HepG2 (cell line): Measurements from ENCODE around the gene LMX1B. TPM values are rescaled to one million over a fixed set of nuclear protein-coding genes. Genes with fewer than 3 reads are reported as not detected.

Source experiments
- ATAC-seq: fragments of 200-7000 bp; cut with Tn5 transposase; 3 replicates; pipeline ENCODE4 v1.9.1; 2020; ENCODE audit warnings: mild to moderate bottlenecking, moderate library complexity
- BruUV-seq: library from RNA; stranded (reverse); fragments of 400-500 nt; replicated peaks from 2 replicates; lab custom pipeline; 2021; lab: Mats Ljungman, UMichigan
- CTCF ChIA-PET: fragments of 300-600 bp; formaldehyde crosslinking; extraction: SDS; loops from one replicate; lab custom pipeline; 2021; ENCODE audit warnings: low total read pairs, inconsistent platforms, low intra/inter-chr PET ratio; lab: Yijun Ruan, JAX
- POLR2A ChIA-PET: fragments of 350-600 bp; sonication (Branson Sonifier 250); formaldehyde crosslinking; loops from one replicate; lab custom pipeline; 2020; ENCODE audit warnings: antibody characterized with exemption, inconsistent platforms; lab: Yijun Ruan, JAX
- DNase-seq: peaks from one replicate; pipeline ENCODE4 v3.0.0-alpha.2; 2015; ENCODE audit warnings: low spot score
- FAIRE-seq: peaks from 3 replicates; lab custom pipeline; 2011; peaks lifted over from hg19 to GRCh38; lab: Jason Lieb, UNC
- H2AFZ ChIP-seq: one replicate; pipeline ENCODE4 v1.6.1; 2011; ENCODE audit warnings: low read length, inconsistent platforms
- H3K27ac ChIP-seq: fragments of 300-600 bp; 3 replicates; pipeline ENCODE4 v1.8.0; 2011; ENCODE audit warnings: mixed run types, mild to moderate bottlenecking, mixed read lengths, low read length, inconsistent platforms; ENCODE audit not compliant: insufficient read depth; ENCODE audit errors: extremely low read length
- H3K27me3 ChIP-seq, 2 experiments: fragments of 200-600 bp in 1 of 2; 2 replicates in 1 of 2; 3 replicates in 1 of 2; pipeline versions ENCODE4 v1.6.0 to v1.8.0; 2011; ENCODE audit warnings: low read length in 2 of 2, mild to moderate bottlenecking in 2 of 2, moderate library complexity in 2 of 2, inconsistent platforms in 1 of 2; ENCODE audit not compliant: insufficient read depth in 2 of 2, control insufficient read depth in 1 of 2
- H3K36me3 ChIP-seq, 2 experiments: fragments of 200-600 bp in 1 of 2; replicated peaks in 1 of 2; 2 replicates in 1 of 2; 3 replicates in 1 of 2; pipeline versions ENCODE4 v1.5.1 to v1.8.0; 2011; ENCODE audit warnings: low read length in 2 of 2, inconsistent platforms in 1 of 2; ENCODE audit not compliant: insufficient read depth in 2 of 2, control insufficient read depth in 1 of 2
- H3K4me1 ChIP-seq: 2 replicates; pipeline ENCODE4 v1.5.1; 2012; ENCODE audit warnings: low read length, inconsistent platforms; ENCODE audit not compliant: insufficient read depth
- H3K4me2 ChIP-seq: 2 replicates; pipeline ENCODE4 v1.6.0; 2011; ENCODE audit warnings: low read depth, low read length, inconsistent platforms
- H3K4me3 ChIP-seq, 3 experiments: fragments of 200-600 bp in 1 of 3; sonication (generic), shearing (Covaris generic) in 1 of 3; replicated peaks in 1 of 3; 2 replicates each; pipeline ENCODE4 v1.5.1; 2011 to 2016; ENCODE audit warnings: low read length in 3 of 3, inconsistent platforms in 2 of 3, low read depth in 2 of 3, mild to moderate bottlenecking in 2 of 3, control low read depth in 1 of 3, mixed read lengths in 1 of 3; ENCODE audit not compliant: insufficient read depth in 1 of 3
- H3K79me2 ChIP-seq: one replicate; pipeline ENCODE4 v1.6.1; 2011; ENCODE audit warnings: low read length, inconsistent platforms; ENCODE audit not compliant: insufficient read depth
- H3K9ac ChIP-seq: 2 replicates; pipeline ENCODE4 v1.6.0; 2011; ENCODE audit warnings: mild to moderate bottlenecking, low read depth, low read length, inconsistent platforms; ENCODE audit not compliant: insufficient read depth
- H3K9me3 ChIP-seq: 2 replicates; pipeline ENCODE4 v1.5.1; 2012; ENCODE audit warnings: mild to moderate bottlenecking, low read length
- H4K20me1 ChIP-seq: 2 replicates; pipeline ENCODE4 v1.6.0; 2011; ENCODE audit warnings: inconsistent platforms, mild to moderate bottlenecking, low read length, moderate library complexity; ENCODE audit not compliant: insufficient read depth
- ATF3 ChIP-seq: sonication (generic); formaldehyde crosslinking; IDR thresholded peaks from 2 replicates; pipeline ENCODE4 v1.4.0; 2020; ENCODE audit warnings: missing genetic modification reagents
- HNRNPLL ChIP-seq: fragments of 200-400 bp; formaldehyde crosslinking; IDR thresholded peaks from 2 replicates; pipeline ENCODE4 v1.6.1; 2017; ENCODE audit warnings: mild to moderate bottlenecking, low read depth, low read length; ENCODE audit not compliant: poor library complexity, severe bottlenecking
- PAF1 ChIP-seq: IDR thresholded peaks from 2 replicates; pipeline ENCODE4 v1.6.1; 2016; ENCODE audit warnings: missing genetic modification reagents, missing compliant biosample characterization
- WGBS: methylation state at CpG from one replicate; pipeline ENCODE4 v1.1.6; 2017; ENCODE audit warnings: low lambda C conversion rate; 5-methylcytosine and 5-hydroxymethylcytosine counted together
- in situ Hi-C: cut with HindIII; loops from 2 replicates; pipeline ENCODE4 v1.10.0; 2017; ENCODE audit warnings: low pct_unique_long_range_greater_than_20kb; ENCODE audit not compliant: extremely low pct_ligation_motif_present
- intact Hi-C: fragments of 100-400 bp; cut with micrococcal nuclease; formaldehyde crosslinking; loops from one replicate; pipeline ENCODE4 v1.10.0; 2022; ENCODE audit not compliant: unreplicated experiment
- polyA plus RNA-seq, 8 experiments: library from polyadenylated mRNA; depleted of rRNA in 3 of 8; stranded (reverse) in 7 of 8; unstranded in 1 of 8; fragments of >200 nt; fragmentation: Illumina TruSeq in 4 of 8; extraction: Trizol in 4 of 8; gene quantifications; 2 replicates each; pipeline versions ENCODE4 v1.2.1 to v1.2.3, GENCODE V29; 2011 to 2016; ENCODE audit warnings: low read depth in 4 of 8, missing spikeins in 1 of 8, mixed read lengths in 1 of 8; ENCODE audit not compliant: insufficient read depth in 1 of 8
- total RNA-seq, 5 experiments: library from RNA; depleted of rRNA; stranded (reverse); fragments of >200 nt; fragmentation: Illumina TruSeq; extraction: Trizol; gene quantifications; 2 replicates each; pipeline ENCODE4 v1.2.3, GENCODE V29; 2016; ENCODE audit warnings: low read depth in 1 of 5

Gene LMX1B
- total and polyA plus RNA-seq, 2 of the 13 experiments (the other 11 are each of a cell fraction or from before 2014, with no cell fraction given): not detected

DNA sequence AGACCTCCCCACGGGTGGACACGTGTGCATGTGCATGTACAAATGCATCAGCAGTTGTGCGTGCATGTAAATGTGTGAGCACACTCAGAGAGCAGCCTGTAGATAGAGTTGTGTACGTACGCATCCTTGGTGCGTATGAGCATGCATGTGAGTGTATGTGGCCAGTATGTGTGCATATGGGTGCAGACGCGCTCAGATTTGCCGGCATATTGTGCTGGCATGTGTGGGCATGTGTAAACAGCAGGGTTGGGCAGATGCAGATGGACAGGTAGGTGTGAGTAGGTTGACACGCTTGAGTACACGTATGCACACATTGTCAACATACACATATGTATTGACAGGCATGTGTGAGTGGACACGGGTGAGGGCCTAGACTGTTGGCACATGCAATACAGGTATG, 56.5 kb downstream of the LMX1B start:
- ATAC-seq: no peak
- Histone ChIP-seq H3K36me3 (no peaks in the 10 kb centered on the region), H2AFZ (no peak overlapping the region), H4K20me1 (no peaks in the 10 kb centered on the region), H3K27ac (no peak overlapping the region), H3K27me3 (peaks cover 14 to 85% of the 10 kb centered on the region in 2 experiments), H3K9ac (no peak overlapping the region), H3K4me2 (no peak overlapping the region), H3K4me1 (no peaks in the 10 kb centered on the region), H3K79me2 (no peaks in the 10 kb centered on the region), H3K9me3 (no peaks in the 10 kb centered on the region), H3K4me3 (no peak overlapping the region)
- in situ Hi-C loops: no loop called here
- ChIA-PET POLR2A (no interaction called here), CTCF (no interaction called here)
- DNase-seq: no peak
- WGBS: 54% methylated on average over 12 of the region's 12 CpGs
- no peak for TF ChIP-seq ATF3
- BruUV-seq: no TSS peak
- no peak for FAIRE-seq
- intact Hi-C loops: no loop called here

DNA sequence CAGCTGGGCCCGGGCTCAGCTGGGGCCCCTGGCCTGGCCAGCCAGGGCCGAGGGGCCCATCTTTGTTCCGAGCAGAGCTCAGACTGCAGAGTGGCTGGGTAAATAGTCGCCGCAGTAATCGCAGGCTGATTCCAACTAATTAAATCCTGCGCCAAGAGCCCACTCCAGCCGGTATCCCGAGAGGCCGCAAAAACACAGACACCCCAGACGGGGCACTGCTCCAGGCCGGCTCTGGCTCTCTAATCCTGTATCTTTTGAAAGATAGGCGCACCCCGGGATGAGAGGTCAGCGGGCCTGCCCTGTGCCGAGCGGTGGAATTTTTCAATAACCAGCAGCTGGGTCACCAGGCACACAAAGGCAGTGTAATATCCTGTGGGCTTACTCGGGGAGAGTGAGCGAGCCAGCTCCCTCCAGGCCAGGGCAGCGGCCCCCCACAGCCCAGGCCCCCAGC, 57.7 kb downstream of the LMX1B start:
- CTCF ChIA-PET: no interaction called here
- Histone ChIP-seq H3K36me3 (no peaks in the 10 kb centered on the region), H3K9ac (no peak overlapping the region), H3K4me1 (no peaks in the 10 kb centered on the region), H3K27ac (no peak overlapping the region), H3K9me3 (no peaks in the 10 kb centered on the region), H2AFZ (no peak overlapping the region), H3K4me2 (no peak overlapping the region), H3K4me3 (no peak overlapping the region), H3K79me2 (no peaks in the 10 kb centered on the region), H3K27me3 (peaks cover 15 to 81% of the 10 kb centered on the region in 2 experiments), H4K20me1 (no peaks in the 10 kb centered on the region)
- 19% methylated on average over 15 of the region's 20 CpGs for WGBS
- TF ChIP-seq PAF1: no peak
- peak; percentile 19 for TF ChIP-seq HNRNPLL
- in situ Hi-C loops: no loop called here
- no TSS peak for BruUV-seq
- intact Hi-C loops: no loop called here
- peak; percentile 54 for ATAC-seq
- no peak for DNase-seq
- FAIRE-seq: no peak
- POLR2A ChIA-PET: no interaction called here
